Esophagus squamous epithelium (tissue), 4 donors: ENCODE measurements around the gene SUV39H2.

Source experiments
- POLR2A ChIP-seq, 4 donors: fragments of 450-650 bp; IDR thresholded peaks; one replicate each; pipeline ENCODE4 v1.6.1; 2017; ENCODE audit warnings: antibody characterized with exemption in 4 of 4, mild to moderate bottlenecking in 4 of 4, moderate library complexity in 3 of 4
- TF ChIP-seq, protein P1 (sequence below), 6 experiments: fragments of 450-650 bp in 4 of 6; fragments of 200-600 bp in 2 of 6; sonication (generic) in 2 of 6; IDR thresholded peaks; one replicate each; pipeline ENCODE4 v1.5.1; 2016 to 2019; ENCODE audit warnings: antibody characterized with exemption in 6 of 6, mild to moderate bottlenecking in 4 of 6, moderate library complexity in 4 of 6

DNA sequence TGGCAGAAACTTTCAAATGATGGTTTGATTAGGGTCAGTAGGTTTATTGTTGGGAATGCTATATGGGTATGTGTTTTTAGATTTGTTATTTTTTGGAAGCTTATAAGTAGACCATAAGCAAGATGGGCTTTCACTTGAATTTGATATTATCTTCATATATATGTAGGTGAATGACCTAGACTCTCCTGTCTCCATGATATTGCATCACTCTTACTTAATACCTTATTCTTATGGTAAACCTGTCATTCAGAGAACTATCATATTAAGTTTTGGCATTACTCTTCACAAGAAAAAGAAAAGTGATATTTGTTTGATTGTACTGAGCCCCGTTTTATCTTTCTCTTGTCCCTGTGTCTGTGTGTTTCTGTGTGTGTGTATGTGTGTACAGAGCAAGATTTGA lies 23.2 kb upstream of the SUV39H2 start:
- TF ChIP-seq, protein P1, sequence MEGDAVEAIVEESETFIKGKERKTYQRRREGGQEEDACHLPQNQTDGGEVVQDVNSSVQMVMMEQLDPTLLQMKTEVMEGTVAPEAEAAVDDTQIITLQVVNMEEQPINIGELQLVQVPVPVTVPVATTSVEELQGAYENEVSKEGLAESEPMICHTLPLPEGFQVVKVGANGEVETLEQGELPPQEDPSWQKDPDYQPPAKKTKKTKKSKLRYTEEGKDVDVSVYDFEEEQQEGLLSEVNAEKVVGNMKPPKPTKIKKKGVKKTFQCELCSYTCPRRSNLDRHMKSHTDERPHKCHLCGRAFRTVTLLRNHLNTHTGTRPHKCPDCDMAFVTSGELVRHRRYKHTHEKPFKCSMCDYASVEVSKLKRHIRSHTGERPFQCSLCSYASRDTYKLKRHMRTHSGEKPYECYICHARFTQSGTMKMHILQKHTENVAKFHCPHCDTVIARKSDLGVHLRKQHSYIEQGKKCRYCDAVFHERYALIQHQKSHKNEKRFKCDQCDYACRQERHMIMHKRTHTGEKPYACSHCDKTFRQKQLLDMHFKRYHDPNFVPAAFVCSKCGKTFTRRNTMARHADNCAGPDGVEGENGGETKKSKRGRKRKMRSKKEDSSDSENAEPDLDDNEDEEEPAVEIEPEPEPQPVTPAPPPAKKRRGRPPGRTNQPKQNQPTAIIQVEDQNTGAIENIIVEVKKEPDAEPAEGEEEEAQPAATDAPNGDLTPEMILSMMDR (IDR thresholded peaks at IDR 0.05) = no peak
- no peak for TF ChIP-seq POLR2A (IDR thresholded peaks at IDR 0.05)
